ENCODE data around the gene MAD2L1BP.
A peak's percentile ranks its signal among the peaks of the same experiment; 100 is the strongest.

MAD2L1BP gene

GRCh38 chr6:43667245-43668150 is 31.9 kb downstream of the MAD2L1BP start:
- peak; percentile 75 to 92 for DNase-seq

- peak; percentile 80 to 98 for DNase-seq
Measured at GRCh38 chr6:43668151-43669028, 32.8 kb downstream of the MAD2L1BP start.

GRCh38 chr6:43669050-43669921 is 33.6 kb downstream of the MAD2L1BP start:
- DNase-seq, result peak in 1 of 2 experiments; percentile 38

- DNase-seq, result no peak
Measured at GRCh38 chr6:43669922-43670622, 34.4 kb downstream of the MAD2L1BP start.

- DNase-seq, result no peak
Measured at GRCh38 chr6:43670623-43670986, 35.0 kb downstream of the MAD2L1BP start.

GRCh38 chr6:43671011-43671800 is 35.6 kb downstream of the MAD2L1BP start:
- no peak for DNase-seq

GRCh38 chr6:43671801-43672690 is 36.4 kb downstream of the MAD2L1BP start:
- DNase-seq, result no peak

- no peak for DNase-seq
Measured at GRCh38 chr6:43673444-43674084, 37.9 kb downstream of the MAD2L1BP start.

- DNase-seq, result no peak
Measured at GRCh38 chr6:43674291-43674690, 38.7 kb downstream of the MAD2L1BP start.

GRCh38 chr6:43674921-43675320 is 39.3 kb downstream of the MAD2L1BP start:
- no peak for DNase-seq

GRCh38 chr6:43676962-43677606 is 41.4 kb downstream of the MAD2L1BP start:
- no peak for DNase-seq

GRCh38 chr6:43677759-43678158 is 42.1 kb downstream of the MAD2L1BP start:
- no peak for DNase-seq

- DNase-seq, result no peak
Measured at GRCh38 chr6:43678341-43678740, 42.7 kb downstream of the MAD2L1BP start.

GRCh38 chr6:43679057-43679456 is 43.4 kb downstream of the MAD2L1BP start:
- no peak for DNase-seq

- DNase-seq, result no peak
Measured at GRCh38 chr6:43680308-43681200, 44.9 kb downstream of the MAD2L1BP start.

GRCh38 chr6:43681303-43681702 is 45.7 kb downstream of the MAD2L1BP start:
- DNase-seq, result no peak

GRCh38 chr6:43682724-43683429 is 47.2 kb downstream of the MAD2L1BP start:
- no peak for DNase-seq

Data from NCI-H524 (cell line).